HG02943 (cell line): ENCODE measurements around the gene SSH2.
"Not testable (repeated sequence)": the region's sequence is repeated elsewhere in the genome, so short reads cannot be mapped to it uniquely, and the experiment has no call there.

Source experiments
- ATAC-seq: cut with Tn5 transposase; IDR thresholded peaks from one replicate; pipeline ENCODE4 v1.9.1; 2021; ENCODE audit warnings: mild to moderate bottlenecking, low read depth, moderate library complexity; ENCODE audit not compliant: unreplicated experiment

Gene SSH2

GRCh38 chr17:29931231-29931932, 1.4 kb upstream of the SSH2 start:
- peak; percentile 75 for ATAC-seq

GRCh38 chr17:29930409-29931010, 482 bp upstream of the SSH2 start:
- no peak for ATAC-seq

- no peak for ATAC-seq
Measured at GRCh38 chr17:29929006-29929532, 959 bp downstream of the SSH2 start.

- no peak for ATAC-seq
Measured at GRCh38 chr17:29927546-29927945, 2.5 kb downstream of the SSH2 start.

- no peak for ATAC-seq
Measured at GRCh38 chr17:29924786-29925185, 5.2 kb downstream of the SSH2 start.

GRCh38 chr17:29918922-29919856, 10.8 kb downstream of the SSH2 start:
- no peak for ATAC-seq

GRCh38 chr17:29918016-29918415, 12.0 kb downstream of the SSH2 start:
- no peak for ATAC-seq

GRCh38 chr17:29914819-29915537, 15.1 kb downstream of the SSH2 start:
- no peak for ATAC-seq

GRCh38 chr17:29911641-29912177, 18.3 kb downstream of the SSH2 start:
- no peak for ATAC-seq

GRCh38 chr17:29909236-29910003, 20.6 kb downstream of the SSH2 start:
- no peak for ATAC-seq

GRCh38 chr17:29906969-29907368, 23.1 kb downstream of the SSH2 start:
- ATAC-seq, result no peak

- no peak for ATAC-seq
Measured at GRCh38 chr17:29905879-29906167, 24.2 kb downstream of the SSH2 start.

GRCh38 chr17:29905086-29905878, 24.7 kb downstream of the SSH2 start:
- ATAC-seq, result no peak

GRCh38 chr17:29903471-29903870, 26.6 kb downstream of the SSH2 start:
- ATAC-seq, result no peak

- ATAC-seq, result not testable (repeated sequence)
Measured at GRCh38 chr17:29897136-29897535, 32.9 kb downstream of the SSH2 start.

- no peak for ATAC-seq
Measured at GRCh38 chr17:29892201-29892600, 37.8 kb downstream of the SSH2 start.

- ATAC-seq, result no peak
Measured at GRCh38 chr17:29891131-29891530, 38.9 kb downstream of the SSH2 start.

- no peak for ATAC-seq
Measured at GRCh38 chr17:29885031-29885640, 44.9 kb downstream of the SSH2 start.
